GM12878 (cell line): Measurements from ENCODE around the gene SRRM2. TPM values are rescaled to one million over a fixed set of nuclear protein-coding genes. Genes with fewer than 3 reads are reported as not detected.
A peak's percentile ranks its signal among the peaks of the same experiment; 100 is the strongest.

Source experiments
- BRCA1 ChIP-seq: IDR thresholded peaks from 2 replicates; pipeline ENCODE4 v1.6.1; 2011; ENCODE audit warnings: low read depth, low read length, improper control_type of control experiment
- CHD1 ChIP-seq: IDR thresholded peaks from 2 replicates; pipeline ENCODE4 v1.6.1; 2012; ENCODE audit warnings: low read depth, low read length, improper control_type of control experiment
- CREB1 ChIP-seq: IDR thresholded peaks from 2 replicates; pipeline ENCODE4 v1.6.1; 2012; ENCODE audit warnings: low read depth, mild to moderate bottlenecking, inconsistent platforms
- EGR1 ChIP-seq, 2 experiments: IDR thresholded peaks; 1 replicate in 1 of 2; 2 replicates in 1 of 2; pipeline ENCODE4 v1.6.1; 2011 to 2012; ENCODE audit warnings: low read depth in 2 of 2, low read length in 2 of 2, borderline replicate concordance in 1 of 2, mild to moderate bottlenecking in 1 of 2, moderate library complexity in 1 of 2
- ETV6 ChIP-seq, 2 experiments: fragments of 450-650 bp in 1 of 2; IDR thresholded peaks in 1 of 2; conservative IDR thresholded peaks in 1 of 2; 2 replicates each; pipeline ENCODE4 v1.6.1; 2014; ENCODE audit warnings: antibody characterized with exemption in 1 of 2, borderline replicate concordance in 1 of 2, low read depth in 1 of 2, mild to moderate bottlenecking in 1 of 2, moderate library complexity in 1 of 2
- HDGF ChIP-seq: fragments of 450-650 bp; IDR thresholded peaks from 2 replicates; pipeline ENCODE4 v1.6.1; 2016; ENCODE audit warnings: antibody characterized with exemption
- IKZF2 ChIP-seq, 2 experiments: fragments of 450-650 bp; IDR thresholded peaks; 2 replicates each; pipeline ENCODE4 v1.6.1; 2017; ENCODE audit warnings: mild to moderate bottlenecking in 2 of 2, moderate library complexity in 2 of 2
- JUNB ChIP-seq: IDR thresholded peaks from 2 replicates; pipeline ENCODE4 v1.6.1; 2016; ENCODE audit warnings: antibody characterized with exemption, mild to moderate bottlenecking
- LARP7 ChIP-seq: fragments of 450-650 bp; IDR thresholded peaks from 2 replicates; pipeline ENCODE4 v1.6.1; 2017; ENCODE audit warnings: mild to moderate bottlenecking
- NBN ChIP-seq: fragments of 450-650 bp; IDR thresholded peaks from 2 replicates; pipeline ENCODE4 v1.6.1; 2016
- POU2F2 ChIP-seq: IDR thresholded peaks from 3 replicates; pipeline ENCODE4 v1.6.1; 2011; ENCODE audit warnings: low read depth, mild to moderate bottlenecking, low read length, borderline replicate concordance
- SIX5 ChIP-seq: IDR thresholded peaks from 2 replicates; pipeline ENCODE4 v1.6.1; 2011; ENCODE audit warnings: mild to moderate bottlenecking, low read depth, low read length, moderate library complexity; ENCODE audit not compliant: severe bottlenecking
- SMAD1 ChIP-seq: fragments of 450-650 bp; IDR thresholded peaks from 2 replicates; pipeline ENCODE4 v1.6.1; 2018; ENCODE audit warnings: mild to moderate bottlenecking, low read depth; ENCODE audit not compliant: partially characterized antibody
- STAT3 ChIP-seq: IDR thresholded peaks from 2 replicates; pipeline ENCODE4 v1.6.1; 2011; ENCODE audit warnings: low read depth, low read length, improper control_type of control experiment
- ZBED1 ChIP-seq: IDR thresholded peaks from 2 replicates; pipeline ENCODE4 v1.6.1; 2016; ENCODE audit warnings: borderline replicate concordance
- ZBTB11 ChIP-seq: fragments of 450-650 bp; formaldehyde crosslinking; IDR thresholded peaks from 2 replicates; pipeline ENCODE4 v1.5.0; 2022; ENCODE audit warnings: mild to moderate bottlenecking, missing genetic modification characterization
- polyA plus RNA-seq, 11 experiments: library from polyadenylated mRNA; depleted of rRNA in 4 of 11; unstranded in 6 of 11; stranded (reverse) in 5 of 11; fragments of >200 nt; fragmentation: Nextera tagmentation in 4 of 11; fragmentation: Illumina TruSeq in 1 of 11; extraction: Ambion mirVana in 4 of 11; extraction: Trizol in 1 of 11; gene quantifications; 1 replicate in 1 of 11; 2 replicates in 10 of 11; pipeline versions ENCODE4 v1.2.1 to v1.2.3, GENCODE V29; 2011 to 2016; ENCODE audit warnings: inconsistent platforms in 2 of 11, missing spikeins in 2 of 11, low read depth in 1 of 11
- total RNA-seq, 4 experiments: library from RNA; depleted of rRNA in 3 of 4; stranded (reverse); fragments of >200 nt in 3 of 4; fragmentation: Illumina TruSeq in 1 of 4; extraction: Trizol in 1 of 4; gene quantifications; 2 replicates each; pipeline versions ENCODE4 v1.2.1 to v1.2.3, GENCODE V29; 2013 to 2021
- TF ChIP-seq, protein P1 (sequence below): IDR thresholded peaks from 2 replicates; pipeline ENCODE4 v1.6.1; 2012; ENCODE audit warnings: low read depth, low read length, improper control_type of control experiment
- TF ChIP-seq, protein P2 (sequence below): fragments of 450-650 bp; IDR thresholded peaks from 2 replicates; pipeline ENCODE4 v1.6.1; 2017; ENCODE audit warnings: mild to moderate bottlenecking
- TF ChIP-seq, protein P3 (sequence below): IDR thresholded peaks from 2 replicates; pipeline ENCODE4 v1.6.1; 2012; ENCODE audit warnings: low read depth, low read length, improper control_type of control experiment
- TF ChIP-seq, protein P4 (sequence below): fragments of 450-650 bp; formaldehyde crosslinking; IDR thresholded peaks from 2 replicates; pipeline ENCODE4 v1.4.0; 2022; ENCODE audit warnings: mild to moderate bottlenecking, moderate library complexity

SRRM2 gene
- total and polyA plus RNA-seq, 10 of the 15 experiments (the other 5 are each of a cell fraction or from before 2014, with no cell fraction given), result 30.1 to 502 (median 196) TPM

DNA sequence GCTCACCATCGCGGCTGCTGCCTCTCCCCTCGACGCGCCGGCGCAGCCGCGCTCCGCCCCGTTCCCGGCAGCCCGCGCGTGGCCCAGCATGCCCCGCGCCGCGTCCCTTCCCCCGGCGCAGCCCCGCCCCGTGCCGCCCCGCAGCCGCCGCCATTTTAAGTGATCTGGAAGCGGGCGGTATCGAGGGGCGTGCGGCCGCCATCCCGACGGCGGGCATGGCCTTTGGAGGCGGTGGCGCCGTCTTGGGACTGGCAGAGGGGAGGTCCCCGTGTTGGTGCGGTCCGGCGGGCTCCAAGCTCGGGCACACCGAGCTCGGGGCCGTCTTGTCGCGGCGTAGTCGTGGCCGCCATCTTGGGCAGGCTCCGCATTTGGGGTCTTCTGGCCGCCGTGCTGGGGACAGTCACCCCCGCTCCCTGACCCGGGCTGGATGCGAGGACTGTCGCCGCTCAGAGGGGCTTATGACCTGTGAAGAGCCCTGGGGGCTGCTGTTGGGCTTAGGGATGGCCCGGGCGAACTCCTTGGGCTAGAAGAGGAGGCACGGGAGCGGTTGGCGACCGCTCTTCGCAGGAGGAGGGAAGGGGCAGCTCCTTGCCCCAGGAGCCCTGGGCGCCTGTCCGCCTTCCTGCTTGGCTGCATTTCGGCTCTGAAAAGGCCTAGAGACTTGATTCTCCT, 24.9 kb downstream of the SRRM2 start, which contains the start of gene ELOB (continued):
- TF ChIP-seq HDGF (no peak), POU2F2 (0 out of 3 replicates have a peak, but pooled peaks have one; percentile 32), NBN (peak; percentile 52), LARP7 (peak; percentile 77), ZBED1 (no peak), CHD1 (0 out of 2 replicates have a peak, but pooled peaks have one; percentile 71), IKZF2 (IDR thresholded peaks at IDR 0.05) (peak in 1 of 2 experiments; percentile 37; a peak in 1 of 4 replicates), JUNB (no peak), SMAD1 (no peak), SIX5 (peak; percentile 53), ZBTB11 (CRISPR knock-in tag) (no peak), BRCA1 (no peak), EGR1 (IDR thresholded peaks at IDR 0.05; ENCODE audit: borderline replicate concordance in 1 of 2, low read depth in 2 of 2, low read length in 2 of 2) (no peak; a peak in 1 of 3 replicates), STAT3 (no peak), CREB1 (peak; percentile 45; the same call in 1 of the 2 replicates), ETV6 (conservative IDR thresholded peaks at IDR 0.05 in 1 of 2, IDR thresholded peaks at IDR 0.05 in 1 of 2; ENCODE audit: borderline replicate concordance in 1 of 2, low read depth in 1 of 2) (no peak)
- TF ChIP-seq, protein P1, sequence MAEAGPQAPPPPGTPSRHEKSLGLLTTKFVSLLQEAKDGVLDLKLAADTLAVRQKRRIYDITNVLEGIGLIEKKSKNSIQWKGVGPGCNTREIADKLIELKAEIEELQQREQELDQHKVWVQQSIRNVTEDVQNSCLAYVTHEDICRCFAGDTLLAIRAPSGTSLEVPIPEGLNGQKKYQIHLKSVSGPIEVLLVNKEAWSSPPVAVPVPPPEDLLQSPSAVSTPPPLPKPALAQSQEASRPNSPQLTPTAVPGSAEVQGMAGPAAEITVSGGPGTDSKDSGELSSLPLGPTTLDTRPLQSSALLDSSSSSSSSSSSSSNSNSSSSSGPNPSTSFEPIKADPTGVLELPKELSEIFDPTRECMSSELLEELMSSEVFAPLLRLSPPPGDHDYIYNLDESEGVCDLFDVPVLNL, result no peak
- TF ChIP-seq, protein P2, sequence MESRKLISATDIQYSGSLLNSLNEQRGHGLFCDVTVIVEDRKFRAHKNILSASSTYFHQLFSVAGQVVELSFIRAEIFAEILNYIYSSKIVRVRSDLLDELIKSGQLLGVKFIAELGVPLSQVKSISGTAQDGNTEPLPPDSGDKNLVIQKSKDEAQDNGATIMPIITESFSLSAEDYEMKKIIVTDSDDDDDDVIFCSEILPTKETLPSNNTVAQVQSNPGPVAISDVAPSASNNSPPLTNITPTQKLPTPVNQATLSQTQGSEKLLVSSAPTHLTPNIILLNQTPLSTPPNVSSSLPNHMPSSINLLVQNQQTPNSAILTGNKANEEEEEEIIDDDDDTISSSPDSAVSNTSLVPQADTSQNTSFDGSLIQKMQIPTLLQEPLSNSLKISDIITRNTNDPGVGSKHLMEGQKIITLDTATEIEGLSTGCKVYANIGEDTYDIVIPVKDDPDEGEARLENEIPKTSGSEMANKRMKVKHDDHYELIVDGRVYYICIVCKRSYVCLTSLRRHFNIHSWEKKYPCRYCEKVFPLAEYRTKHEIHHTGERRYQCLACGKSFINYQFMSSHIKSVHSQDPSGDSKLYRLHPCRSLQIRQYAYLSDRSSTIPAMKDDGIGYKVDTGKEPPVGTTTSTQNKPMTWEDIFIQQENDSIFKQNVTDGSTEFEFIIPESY, result no peak
- TF ChIP-seq, protein P3, sequence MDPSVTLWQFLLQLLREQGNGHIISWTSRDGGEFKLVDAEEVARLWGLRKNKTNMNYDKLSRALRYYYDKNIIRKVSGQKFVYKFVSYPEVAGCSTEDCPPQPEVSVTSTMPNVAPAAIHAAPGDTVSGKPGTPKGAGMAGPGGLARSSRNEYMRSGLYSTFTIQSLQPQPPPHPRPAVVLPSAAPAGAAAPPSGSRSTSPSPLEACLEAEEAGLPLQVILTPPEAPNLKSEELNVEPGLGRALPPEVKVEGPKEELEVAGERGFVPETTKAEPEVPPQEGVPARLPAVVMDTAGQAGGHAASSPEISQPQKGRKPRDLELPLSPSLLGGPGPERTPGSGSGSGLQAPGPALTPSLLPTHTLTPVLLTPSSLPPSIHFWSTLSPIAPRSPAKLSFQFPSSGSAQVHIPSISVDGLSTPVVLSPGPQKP, result no peak
- TF ChIP-seq, protein P4, sequence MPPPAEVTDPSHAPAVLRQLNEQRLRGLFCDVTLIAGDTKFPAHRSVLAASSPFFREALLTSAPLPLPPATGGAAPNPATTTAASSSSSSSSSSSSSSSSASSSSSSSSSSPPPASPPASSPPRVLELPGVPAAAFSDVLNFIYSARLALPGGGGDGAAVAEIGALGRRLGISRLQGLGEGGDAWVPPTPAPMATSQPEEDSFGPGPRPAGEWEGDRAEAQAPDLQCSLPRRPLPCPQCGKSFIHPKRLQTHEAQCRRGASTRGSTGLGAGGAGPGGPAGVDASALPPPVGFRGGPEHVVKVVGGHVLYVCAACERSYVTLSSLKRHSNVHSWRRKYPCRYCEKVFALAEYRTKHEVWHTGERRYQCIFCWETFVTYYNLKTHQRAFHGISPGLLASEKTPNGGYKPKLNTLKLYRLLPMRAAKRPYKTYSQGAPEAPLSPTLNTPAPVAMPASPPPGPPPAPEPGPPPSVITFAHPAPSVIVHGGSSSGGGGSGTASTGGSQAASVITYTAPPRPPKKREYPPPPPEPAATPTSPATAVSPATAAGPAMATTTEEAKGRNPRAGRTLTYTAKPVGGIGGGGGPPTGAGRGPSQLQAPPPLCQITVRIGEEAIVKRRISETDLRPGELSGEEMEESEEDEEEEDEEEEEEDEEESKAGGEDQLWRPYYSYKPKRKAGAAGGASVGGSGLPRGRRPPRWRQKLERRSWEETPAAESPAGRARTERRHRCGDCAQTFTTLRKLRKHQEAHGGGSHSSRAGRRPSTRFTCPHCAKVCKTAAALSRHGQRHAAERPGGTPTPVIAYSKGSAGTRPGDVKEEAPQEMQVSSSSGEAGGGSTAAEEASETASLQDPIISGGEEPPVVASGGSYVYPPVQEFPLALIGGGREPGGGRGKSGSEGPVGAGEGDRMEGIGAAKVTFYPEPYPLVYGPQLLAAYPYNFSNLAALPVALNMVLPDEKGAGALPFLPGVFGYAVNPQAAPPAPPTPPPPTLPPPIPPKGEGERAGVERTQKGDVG, result no peak
